AG09319 (cell line): ENCODE data around the gene NRXN2.

Experiments
- DNase-seq: peaks from one replicate; pipeline ENCODE4 v3.0.0-alpha.2; 2010; ENCODE audit warnings: low read depth; ENCODE audit errors: extremely low read depth
- TF ChIP-seq, protein P1 (sequence below): IDR thresholded peaks from 2 replicates; pipeline ENCODE4 v1.5.1; 2011; ENCODE audit warnings: low read depth, mild to moderate bottlenecking, inconsistent platforms, low read length, moderate library complexity

The NRXN2 gene

DNA sequence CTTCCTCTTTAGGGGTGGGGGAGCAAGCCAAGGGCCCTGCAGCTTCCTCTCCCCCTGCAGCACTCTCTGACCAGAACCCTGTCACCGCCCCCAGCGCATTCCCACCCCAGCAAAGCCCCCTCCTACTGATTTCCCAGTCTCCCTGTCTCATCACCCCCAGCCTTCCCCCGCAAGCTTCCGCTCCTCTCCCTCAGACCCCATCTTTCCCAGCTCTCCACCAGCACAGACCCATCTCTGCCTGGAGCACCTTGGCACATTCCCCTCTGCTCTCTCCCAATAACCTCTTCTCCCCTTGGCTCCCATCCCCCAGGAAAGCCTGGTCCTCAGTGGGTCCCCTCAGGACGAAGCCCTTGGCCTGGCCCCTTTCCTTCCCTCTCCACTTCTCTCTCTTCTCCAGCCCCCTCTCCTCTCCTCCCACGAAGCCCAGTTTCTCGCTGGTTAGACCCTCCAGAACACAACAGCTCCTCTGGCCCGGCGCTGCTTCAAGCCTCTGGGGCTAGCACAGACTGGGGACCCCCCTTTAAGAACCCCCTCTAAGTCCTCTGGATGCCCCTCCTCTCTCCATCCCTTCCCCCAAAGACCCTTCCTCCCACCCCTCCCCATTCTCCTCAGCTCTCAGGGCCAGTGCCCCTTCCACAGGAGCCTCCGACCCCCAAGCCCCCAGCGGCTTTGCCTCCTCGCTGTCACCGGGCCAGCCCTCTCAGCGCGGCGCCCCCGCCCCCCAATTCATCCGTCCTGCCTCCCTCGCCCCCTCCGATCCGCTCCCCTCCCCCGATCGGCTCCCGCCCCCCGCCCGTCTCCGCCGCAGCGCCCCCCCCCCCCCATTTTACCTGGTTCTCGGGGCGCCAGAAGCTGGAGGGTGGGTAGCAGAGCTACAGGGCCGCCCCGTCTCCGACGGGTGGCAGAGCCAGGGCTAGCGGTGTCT, 594 bp downstream of the NRXN2 start:
- TF ChIP-seq, protein P1, sequence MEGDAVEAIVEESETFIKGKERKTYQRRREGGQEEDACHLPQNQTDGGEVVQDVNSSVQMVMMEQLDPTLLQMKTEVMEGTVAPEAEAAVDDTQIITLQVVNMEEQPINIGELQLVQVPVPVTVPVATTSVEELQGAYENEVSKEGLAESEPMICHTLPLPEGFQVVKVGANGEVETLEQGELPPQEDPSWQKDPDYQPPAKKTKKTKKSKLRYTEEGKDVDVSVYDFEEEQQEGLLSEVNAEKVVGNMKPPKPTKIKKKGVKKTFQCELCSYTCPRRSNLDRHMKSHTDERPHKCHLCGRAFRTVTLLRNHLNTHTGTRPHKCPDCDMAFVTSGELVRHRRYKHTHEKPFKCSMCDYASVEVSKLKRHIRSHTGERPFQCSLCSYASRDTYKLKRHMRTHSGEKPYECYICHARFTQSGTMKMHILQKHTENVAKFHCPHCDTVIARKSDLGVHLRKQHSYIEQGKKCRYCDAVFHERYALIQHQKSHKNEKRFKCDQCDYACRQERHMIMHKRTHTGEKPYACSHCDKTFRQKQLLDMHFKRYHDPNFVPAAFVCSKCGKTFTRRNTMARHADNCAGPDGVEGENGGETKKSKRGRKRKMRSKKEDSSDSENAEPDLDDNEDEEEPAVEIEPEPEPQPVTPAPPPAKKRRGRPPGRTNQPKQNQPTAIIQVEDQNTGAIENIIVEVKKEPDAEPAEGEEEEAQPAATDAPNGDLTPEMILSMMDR, result no peak
- no peak for DNase-seq

DNA sequence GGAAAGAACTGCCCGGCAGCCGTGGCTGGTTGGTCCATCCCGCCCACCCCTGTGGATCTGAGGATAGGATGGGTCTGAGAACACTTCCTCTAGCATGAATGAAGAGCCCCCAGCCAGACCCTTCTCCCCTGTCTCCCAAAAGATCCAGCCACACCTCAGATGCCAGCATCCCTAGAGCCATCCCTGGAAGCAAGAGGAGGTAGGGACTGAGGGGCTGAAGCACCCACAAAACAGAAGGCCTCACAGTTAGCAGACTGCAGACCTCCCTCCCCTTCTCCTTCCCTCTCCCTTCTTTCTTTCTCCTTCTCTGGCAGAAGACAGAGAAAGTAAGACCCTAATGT, 1.7 kb downstream of the NRXN2 start:
- no peak for DNase-seq
- TF ChIP-seq, protein P1, result no peak

DNA sequence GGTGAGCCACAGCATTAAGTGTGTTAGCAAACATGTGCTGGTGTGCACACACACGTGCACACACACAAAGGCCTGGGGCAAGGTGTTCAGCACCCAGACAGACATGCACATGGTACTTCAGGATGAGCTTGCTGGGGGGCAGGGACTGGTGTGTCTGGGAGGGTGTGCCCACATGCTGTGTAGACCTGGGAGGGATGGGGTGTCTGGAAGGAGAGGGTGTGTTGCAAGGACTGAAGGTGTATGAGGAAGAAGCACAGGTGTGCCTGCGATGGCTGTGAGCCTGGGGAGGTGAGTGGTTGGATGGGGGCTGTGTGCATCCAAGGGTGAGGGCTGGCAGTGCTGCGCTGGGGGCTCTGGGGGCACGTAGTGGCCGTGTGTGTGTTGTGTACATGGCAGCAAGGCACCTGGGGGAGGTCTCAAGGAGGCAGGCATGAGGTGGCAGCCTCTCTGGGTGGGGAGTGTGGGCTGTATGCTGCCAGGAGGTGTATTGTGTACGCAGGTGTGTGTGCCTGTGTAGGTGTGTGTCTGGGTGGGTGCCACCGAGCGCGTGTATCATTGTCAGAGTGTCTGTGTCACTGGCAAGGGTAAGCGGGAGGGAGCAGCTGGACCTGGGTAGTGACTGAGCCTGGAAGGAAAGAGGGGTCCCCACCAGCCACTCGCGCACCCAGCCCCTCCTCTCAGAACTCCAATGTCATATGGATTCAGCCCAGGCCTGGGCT, 2.2 kb downstream of the NRXN2 start:
- DNase-seq, result no peak
- TF ChIP-seq, protein P1, result no peak

DNA sequence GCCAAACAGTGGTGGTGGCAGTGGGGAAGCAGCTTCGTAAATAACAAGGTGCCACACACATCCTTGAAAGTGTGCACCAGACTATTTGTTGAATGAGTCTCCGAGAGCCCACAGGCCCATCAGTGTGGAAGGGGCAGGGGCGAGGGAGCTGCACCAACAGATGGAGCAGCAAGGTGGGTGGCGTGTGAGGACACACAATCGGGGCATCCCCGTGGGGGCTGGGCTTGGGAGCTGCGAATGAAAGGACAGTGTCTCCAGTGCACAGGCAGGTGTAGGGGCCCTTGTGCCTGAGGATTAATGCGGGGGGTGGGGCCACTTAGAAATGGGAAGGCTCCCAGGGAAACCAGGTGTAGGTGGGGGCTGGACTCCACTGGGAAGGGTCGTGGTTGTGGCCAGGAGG, 2.8 kb downstream of the NRXN2 start:
- TF ChIP-seq, protein P1, result no peak
- DNase-seq, result no peak

DNA sequence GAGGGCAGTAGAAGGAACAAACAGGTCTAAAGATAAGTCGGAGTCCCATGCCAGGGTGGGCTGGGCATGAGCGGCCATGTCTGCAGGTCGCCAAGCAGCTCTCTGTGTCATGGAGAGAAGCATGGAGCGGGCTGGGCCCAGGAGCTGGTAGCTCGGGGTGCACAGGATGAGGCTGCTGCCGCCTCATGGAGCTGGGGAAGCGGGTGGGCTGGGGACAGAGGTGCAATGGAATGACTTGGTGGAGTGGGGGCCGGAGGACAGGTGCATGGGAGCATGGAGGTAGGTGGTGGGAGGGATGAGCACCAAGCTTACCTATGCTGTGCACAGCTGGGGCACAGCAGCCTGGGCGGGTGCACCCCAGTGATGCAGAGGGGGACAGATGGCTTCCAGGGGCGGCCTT, 3.6 kb downstream of the NRXN2 start:
- no peak for DNase-seq
- TF ChIP-seq, protein P1, result no peak

DNA sequence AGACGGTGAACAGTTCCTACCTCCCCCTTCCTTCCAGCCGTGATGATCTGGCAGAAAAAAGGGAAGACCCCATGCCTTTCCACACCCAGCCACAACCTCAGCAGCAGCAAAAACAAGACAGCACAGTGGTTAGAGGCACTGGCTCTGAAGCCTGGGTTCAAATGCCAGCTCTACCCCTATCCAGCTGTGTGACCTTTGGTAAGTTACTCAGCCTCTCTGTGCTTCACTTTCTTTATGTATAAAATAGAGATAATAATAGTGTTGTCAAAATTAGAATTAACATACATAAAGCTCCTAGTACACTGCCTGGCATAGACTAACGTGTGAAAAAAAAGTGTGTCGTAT, 4.2 kb downstream of the NRXN2 start:
- TF ChIP-seq, protein P1, result no peak
- DNase-seq, result no peak

DNA sequence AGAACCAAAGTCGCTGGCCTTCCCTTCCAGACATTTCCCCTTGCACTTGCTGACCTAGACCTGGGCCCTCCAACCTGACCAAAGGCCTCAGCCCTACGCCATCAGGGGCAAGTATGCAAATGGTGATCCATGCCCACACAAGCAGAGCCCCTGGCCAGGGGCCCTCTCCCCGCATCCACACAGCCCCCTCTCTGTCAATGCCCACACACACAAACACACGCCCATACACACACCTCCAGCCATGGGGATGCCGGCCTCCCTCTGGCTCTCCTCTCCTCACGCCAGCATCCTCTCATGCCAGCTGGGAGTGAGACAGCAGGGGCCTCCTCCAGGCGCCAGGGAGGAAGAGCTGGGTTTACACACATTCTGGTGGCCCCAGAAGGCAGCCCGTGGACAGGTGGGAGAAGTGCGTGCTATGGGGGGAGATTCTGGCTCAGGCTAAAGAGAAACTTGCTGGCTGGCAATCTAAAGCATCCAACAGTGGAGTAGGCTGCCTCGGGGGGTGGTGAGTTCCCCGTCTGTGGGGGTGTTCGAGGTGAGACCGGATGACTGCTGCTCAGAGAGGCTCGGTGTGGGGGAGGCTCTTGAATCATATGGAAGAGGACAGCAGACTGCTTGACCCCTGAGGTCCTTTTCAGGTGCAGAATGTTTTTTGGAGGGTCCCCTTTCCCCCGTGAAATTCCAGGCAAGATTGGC, 4.8 kb downstream of the NRXN2 start:
- TF ChIP-seq, protein P1, result no peak
- no peak for DNase-seq
